Stimulated activated CD4-positive, alpha-beta T cell treated with anti-CD3 and anti-CD28 coated beads, Interleukin-12 subunit alpha, Interleukin-12 subunit beta, amount 100 ng/mL, for 4 hours (primary cell): ENCODE results near the gene ZNF284.

Source experiments
- DNase-seq: peaks from one replicate; pipeline ENCODE4 v3.0.0-alpha.2; 2020

Gene ZNF284

DNA sequence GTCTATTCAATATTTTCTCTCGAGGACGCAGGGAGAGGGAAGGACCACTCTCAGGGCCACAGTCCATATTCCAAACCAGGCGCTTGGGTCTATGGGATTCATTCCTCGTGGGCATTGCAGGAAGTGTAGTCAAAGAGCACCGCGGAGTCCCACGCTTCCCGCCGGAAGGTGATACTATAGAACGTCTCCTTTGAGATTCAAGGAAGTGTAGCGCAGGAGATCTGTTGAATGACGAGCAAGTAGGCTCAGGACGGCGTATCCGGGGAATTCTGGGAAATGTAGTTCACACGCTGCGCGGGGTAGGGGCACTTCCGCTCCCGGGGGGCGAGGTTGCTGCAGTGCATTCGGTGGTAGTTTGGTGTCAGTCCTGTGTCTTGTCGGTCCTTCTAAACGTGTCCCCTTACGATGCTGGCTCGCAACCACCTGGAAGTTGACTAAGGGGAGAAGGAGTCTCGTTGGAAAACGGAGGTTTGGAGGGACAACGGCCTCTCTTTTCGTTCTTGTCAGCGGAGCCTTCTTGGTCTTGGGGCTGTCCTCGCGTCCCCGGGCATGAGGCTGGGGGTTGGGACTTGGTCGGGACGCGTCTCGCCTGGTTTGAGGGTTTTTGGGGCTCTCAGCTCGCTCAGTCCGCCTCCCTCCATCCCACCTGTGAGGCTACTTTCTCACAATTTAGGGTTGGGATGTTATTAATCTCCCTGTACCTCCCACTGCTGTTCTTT lies at the start of gene ZNF284:
Gene ZNF284, plus strand, starts transcription at position 336 of the 719 bp plus-strand sequence. CDS start 4,231 bp downstream, outside the sequence.
- peak; percentile 77 for DNase-seq

- no peak for DNase-seq
Observed at GRCh38 chr19:44024900-44025216, 47.1 kb upstream of the ZNF284 start.

- DNase-seq = peak; percentile 66
Observed at GRCh38 chr19:44025217-44025936, 46.6 kb upstream of the ZNF284 start, which contains the start of gene ZNF222. Gene ZNF222, plus strand, starts transcription at chr19:44025379. Its CDS starts 58 bp downstream, at chr19:44025437.

DNA sequence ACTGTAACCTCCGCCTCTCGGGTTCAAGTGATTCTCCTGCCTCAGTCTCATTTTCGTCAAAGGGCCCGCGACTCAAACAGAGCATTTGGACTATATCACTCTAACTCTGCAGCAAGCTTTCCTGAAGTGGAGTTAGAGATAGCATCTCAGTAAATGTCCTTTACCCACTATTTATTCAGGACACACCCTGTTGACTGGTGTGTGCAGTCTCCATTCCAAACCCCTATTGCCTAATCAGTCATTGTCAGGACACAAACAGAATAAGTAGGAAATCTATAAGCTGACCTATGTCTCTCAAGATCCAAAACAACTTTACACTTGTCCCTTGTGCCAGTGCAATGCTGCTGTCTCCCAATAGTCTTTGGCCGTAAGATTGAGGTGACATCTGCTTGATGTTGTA lies 45.3 kb upstream of the ZNF284 start:
- DNase-seq = no peak

DNA sequence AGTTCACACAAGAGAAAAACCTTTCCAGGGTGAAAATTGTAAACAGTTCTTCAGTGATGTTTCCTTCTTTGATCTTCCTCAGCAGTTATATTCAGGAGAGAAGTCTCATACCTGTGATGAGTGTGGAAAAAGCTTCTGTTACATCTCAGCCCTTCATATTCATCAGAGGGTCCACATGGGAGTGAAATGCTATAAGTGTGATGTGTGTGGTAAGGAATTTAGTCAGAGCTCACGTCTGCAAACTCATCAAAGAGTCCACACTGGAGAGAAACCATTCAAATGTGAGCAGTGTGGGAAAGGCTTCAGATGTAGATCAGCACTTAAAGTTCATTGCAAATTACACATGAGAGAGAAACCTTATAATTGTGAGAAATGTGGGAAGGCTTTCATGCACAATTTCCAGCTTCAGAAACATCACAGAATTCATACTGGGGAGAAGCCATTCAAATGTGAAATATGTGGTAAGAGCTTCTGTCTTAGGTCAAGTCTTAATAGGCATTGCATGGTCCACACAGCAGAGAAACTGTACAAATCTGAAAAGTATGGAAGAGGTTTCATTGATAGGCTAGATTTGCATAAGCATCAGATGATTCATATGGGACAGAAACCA lies 39.9 kb upstream of the ZNF284 start:
- DNase-seq = no peak

GRCh38 chr19:44042147-44042546 lies 29.8 kb upstream of the ZNF284 start:
- no peak for DNase-seq

GRCh38 chr19:44050740-44051649 lies 21.0 kb upstream of the ZNF284 start:
- DNase-seq = peak; percentile 20

DNA sequence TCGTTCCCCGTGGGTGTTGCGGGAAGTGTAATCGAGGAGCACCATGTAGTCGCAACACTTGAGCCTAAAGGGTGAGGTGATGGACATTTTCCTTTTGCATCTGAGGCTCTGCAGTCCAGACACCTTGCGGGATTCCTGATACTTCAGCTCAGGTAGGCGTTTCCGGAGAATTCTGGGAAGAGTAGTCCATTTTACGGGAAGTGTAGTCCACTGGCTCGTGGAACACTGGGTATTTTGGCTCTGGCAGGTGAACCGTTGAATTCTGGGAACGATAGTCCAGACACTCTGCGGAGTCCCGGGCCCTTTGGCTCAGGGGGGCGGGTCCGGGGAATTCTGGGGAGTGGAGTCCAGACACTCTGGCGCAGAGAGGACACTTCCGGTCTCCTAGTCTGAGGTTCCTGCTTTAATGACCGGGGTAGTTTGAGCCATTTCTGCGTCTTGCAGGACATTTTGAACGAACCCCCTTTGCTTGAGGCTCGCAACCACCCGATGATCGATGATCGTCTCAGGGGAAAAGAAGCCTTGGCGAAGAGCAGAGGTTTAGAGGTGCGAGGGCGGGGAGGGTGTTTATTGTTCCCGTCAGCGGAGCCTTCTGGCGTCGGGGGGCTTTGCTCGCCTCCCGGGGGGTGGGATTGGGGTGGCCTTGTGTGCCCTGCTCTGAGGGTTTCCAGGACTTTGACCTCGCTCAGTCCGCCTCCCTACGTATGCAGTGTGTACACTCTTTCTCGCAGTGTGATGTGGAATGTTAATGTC lies 20.1 kb upstream of the ZNF284 start, which contains the start of gene ZNF223:
Gene ZNF223, plus strand, starts transcription at position 387 of the 753 bp plus-strand sequence. CDS start 3,141 bp downstream, outside the sequence.
- DNase-seq = peak; percentile 70

- DNase-seq = no peak
Observed at GRCh38 chr19:44055870-44056269, 16.1 kb upstream of the ZNF284 start.

GRCh38 chr19:44059229-44059628 lies 12.7 kb upstream of the ZNF284 start:
- DNase-seq = no peak

- DNase-seq = no peak
Observed at GRCh38 chr19:44061038-44061437, 10.9 kb upstream of the ZNF284 start.

- DNase-seq = no peak
Observed at GRCh38 chr19:44066305-44066704, 5.7 kb upstream of the ZNF284 start.

DNA sequence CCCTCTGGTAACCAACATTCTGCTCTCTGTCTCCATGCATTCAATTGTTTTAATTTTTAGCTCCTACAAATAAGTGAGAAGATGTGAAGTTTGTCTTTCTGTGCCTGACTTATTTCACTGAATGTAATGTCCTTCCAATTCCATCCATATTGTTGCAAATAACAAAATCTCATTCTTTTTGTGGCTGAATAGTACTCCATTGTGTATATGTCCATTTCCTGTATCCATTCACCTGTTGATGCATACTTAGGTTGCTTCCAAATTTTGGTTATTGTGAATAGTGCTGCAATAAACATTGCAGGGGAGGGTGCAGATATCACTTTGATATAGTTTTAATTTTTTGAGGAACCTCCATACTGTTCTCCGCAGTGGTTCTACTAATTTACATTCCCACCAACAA lies 2.5 kb upstream of the ZNF284 start:
- DNase-seq = no peak

GRCh38 chr19:44072543-44073401 lies 813 bp downstream of the ZNF284 start:
- no peak for DNase-seq

- DNase-seq = no peak
Observed at GRCh38 chr19:44076325-44076724, 4.4 kb downstream of the ZNF284 start.

DNA sequence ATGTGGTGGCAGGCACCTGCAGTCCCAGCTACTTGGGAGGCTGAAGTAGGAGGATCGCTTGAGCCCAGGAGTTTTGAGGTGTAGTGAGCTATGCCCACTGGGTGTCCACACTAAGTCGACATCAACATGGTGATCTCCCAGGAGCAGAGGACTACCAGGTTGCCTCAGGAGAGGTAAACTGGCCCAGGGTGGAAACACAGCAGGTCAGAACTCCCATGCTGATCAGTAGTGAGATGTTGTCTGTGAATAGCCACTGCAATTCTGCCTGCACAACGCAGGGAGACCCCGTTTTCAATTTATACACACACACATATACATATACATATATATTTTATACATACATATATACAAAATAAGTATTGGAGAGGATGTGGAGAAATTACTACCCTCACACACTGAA lies 20.1 kb downstream of the ZNF284 start:
- DNase-seq = no peak

DNA sequence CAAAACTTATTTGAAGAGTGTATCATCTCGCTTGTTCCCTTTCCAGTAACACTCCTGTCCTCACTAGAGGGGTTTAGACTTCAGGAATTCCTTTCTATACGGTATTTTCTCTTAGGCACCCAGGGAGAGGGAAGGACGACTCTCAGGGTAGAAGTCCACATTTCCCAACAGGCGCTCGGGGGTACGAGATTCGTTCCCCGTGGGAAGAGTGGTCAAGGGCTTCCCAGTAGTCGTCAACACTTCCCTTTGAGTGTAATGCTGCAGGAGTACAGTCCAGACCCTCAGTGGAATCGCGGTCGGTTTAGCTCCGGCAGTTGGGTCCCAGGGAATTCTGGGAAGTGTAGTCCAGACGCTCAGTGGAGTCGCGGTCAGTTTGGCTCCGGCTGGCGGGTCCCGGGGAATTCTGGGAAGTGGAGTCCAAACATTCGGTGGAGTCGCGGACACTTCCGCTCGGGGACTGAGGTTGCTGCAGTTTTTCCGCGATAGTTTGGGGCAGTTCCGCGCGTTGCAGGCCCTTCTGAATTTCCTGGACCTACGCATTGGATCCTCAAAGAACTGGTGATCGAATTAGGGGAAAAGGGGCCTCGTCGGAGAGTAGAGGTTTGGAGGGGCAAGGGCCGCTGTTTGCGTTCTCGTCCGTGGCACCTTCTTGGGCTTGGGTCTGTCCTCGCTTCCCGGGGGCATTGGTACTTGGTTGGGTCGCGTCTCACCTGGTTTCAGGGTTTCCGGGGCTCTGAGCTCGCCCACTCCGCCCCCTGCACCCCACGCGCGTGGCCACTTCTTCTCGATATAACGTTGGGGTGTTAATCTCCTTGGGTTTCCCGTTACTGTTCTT lies 22.2 kb downstream of the ZNF284 start, which contains the start of gene ZNF224:
Gene ZNF224, plus strand, starts transcription at position 431 of the 835 bp plus-strand sequence. CDS start 3,513 bp downstream, outside the sequence.
- peak; percentile 71 for DNase-seq

DNA sequence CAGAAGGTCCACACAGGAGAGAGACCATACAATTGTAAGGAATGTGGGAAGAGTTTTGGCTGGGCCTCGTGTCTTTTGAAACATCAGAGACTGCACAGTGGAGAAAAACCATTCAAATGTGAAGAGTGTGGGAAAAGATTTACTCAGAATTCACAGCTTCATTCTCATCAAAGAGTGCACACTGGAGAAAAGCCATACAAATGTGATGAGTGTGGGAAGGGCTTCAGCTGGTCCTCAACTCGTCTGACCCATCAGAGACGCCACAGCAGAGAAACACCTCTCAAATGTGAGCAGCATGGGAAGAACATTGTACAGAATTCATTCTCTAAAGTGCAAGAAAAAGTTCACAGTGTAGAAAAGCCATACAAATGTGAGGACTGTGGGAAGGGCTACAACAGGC lies 35.8 kb downstream of the ZNF284 start:
- DNase-seq = no peak

DNA sequence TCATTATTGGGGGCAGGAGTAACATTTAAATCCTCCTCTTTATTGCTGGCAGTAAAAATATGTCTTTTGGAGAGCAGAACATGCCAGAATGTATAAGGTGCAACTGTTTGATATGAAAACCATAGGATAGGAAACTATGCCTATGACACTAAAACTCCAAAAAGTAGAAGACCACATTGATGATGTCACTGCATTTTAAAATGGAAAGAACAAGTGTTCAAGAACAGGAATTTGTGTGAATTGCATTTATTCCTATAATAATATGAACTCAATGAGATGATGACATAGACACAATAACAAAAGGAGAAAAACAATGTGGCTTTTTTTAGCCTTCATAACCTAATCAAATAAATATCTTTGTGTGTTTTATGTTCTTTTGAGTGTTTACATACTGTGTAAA lies 37.5 kb downstream of the ZNF284 start:
- no peak for DNase-seq

DNA sequence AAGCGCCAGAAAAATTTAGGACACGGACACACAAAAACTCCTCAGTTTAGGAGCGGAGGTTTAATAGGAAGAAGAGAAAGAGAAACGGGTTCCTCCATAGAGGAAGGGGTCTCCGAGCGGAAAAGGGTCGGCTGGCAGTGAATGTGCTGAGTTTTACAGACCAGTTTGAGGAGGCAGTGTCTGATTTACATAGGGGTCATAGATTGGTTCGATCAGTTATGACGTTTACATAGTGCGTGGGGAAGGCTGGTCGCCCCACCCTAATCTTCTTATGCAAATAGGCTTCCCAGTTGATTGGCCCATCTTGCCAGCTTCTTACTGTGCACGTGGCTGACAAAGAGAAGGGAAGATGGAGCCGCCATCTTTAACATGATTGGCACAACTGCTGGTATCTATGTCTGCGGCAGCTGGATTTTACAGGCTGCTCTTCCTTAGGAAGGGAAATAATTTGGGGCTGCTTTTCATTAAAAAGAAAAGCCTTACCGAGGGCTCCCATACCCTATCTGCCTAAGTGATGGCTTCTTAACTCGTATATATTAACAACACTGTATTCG lies 40.0 kb downstream of the ZNF284 start:
- DNase-seq = no peak
